Tongue (tissue), 2 donors: ENCODE measurements around the gene TUB. TPM values are rescaled to one million over a fixed set of nuclear protein-coding genes. Genes with fewer than 3 reads are reported as not detected.

Experiments used
- DNase-seq: peaks from one replicate; pipeline ENCODE4 v3.0.0-alpha.2; 2015
- total RNA-seq: library from RNA; depleted of rRNA; stranded (reverse); fragments of >200 nt; gene quantifications from one replicate; pipeline ENCODE4 v1.2.3, GENCODE V29; 2014

Gene TUB
- total RNA-seq, 1 donor from 2014 or later = 26.2 TPM

GRCh38 chr11:8107642-8108041 is 26.6 kb downstream of the TUB start:
- DNase-seq = no peak

- DNase-seq = no peak
Observed at GRCh38 chr11:8108421-8108820, 27.4 kb downstream of the TUB start.

- no peak for DNase-seq
Observed at GRCh38 chr11:8109675-8110074, 28.7 kb downstream of the TUB start.

- DNase-seq = no peak
Observed at GRCh38 chr11:8110396-8110795, 29.4 kb downstream of the TUB start.

GRCh38 chr11:8111636-8112035 is 30.6 kb downstream of the TUB start:
- peak; percentile 48 for DNase-seq

- DNase-seq = no peak
Observed at GRCh38 chr11:8122173-8122764, 41.3 kb downstream of the TUB start.

GRCh38 chr11:8126649-8127289 is 45.8 kb downstream of the TUB start:
- DNase-seq = no peak

- no peak for DNase-seq
Observed at GRCh38 chr11:8127447-8127846, 46.4 kb downstream of the TUB start.

GRCh38 chr11:8138526-8138925 is 57.5 kb downstream of the TUB start:
- no peak for DNase-seq

- no peak for DNase-seq
Observed at GRCh38 chr11:8149726-8150125, 68.7 kb downstream of the TUB start.

Other genes starting within 250 kb of the TUB start
- gene OR10A6, start 149.9 kb upstream of the TUB start, total RNA-seq = not detected
- not detected for gene OR10A3, start 139.5 kb upstream of the TUB start, total RNA-seq
- not detected for gene NLRP10, start 115.8 kb upstream of the TUB start, total RNA-seq
- 154 TPM for gene EIF3F, start 93.9 kb upstream of the TUB start, total RNA-seq
- gene RIC3, start 87.8 kb downstream of the TUB start, total RNA-seq = 5.7 TPM
- 0.41 TPM for gene LMO1, start 182.7 kb downstream of the TUB start, total RNA-seq